Keratinocyte (primary cell): ENCODE results near the gene PPRC1. TPM values are rescaled to one million over a fixed set of nuclear protein-coding genes. Genes with fewer than 3 reads are reported as not detected.

Source experiments
- DNase-seq: peaks from one replicate; pipeline ENCODE4 v3.0.0-alpha.2; 2011; ENCODE audit warnings: low read depth, missing footprints, low spot score
- FAIRE-seq: peaks from 2 replicates; lab custom pipeline; 2011; peaks lifted over from hg19 to GRCh38; lab: Jason Lieb, UNC
- H2AFZ ChIP-seq: 2 replicates; pipeline ENCODE4 v1.6.0; 2012; ENCODE audit warnings: low read length, control low read depth, inconsistent platforms; ENCODE audit not compliant: control insufficient read depth
- H3K27ac ChIP-seq: 2 replicates; pipeline ENCODE4 v1.5.1; 2011; ENCODE audit warnings: low read length; ENCODE audit not compliant: control insufficient read depth, insufficient read depth
- H3K27me3 ChIP-seq: 3 replicates; pipeline ENCODE4 v1.6.0; 2011; ENCODE audit warnings: low read length; ENCODE audit not compliant: control insufficient read depth, insufficient read depth; ENCODE audit errors: extremely low read depth
- H3K36me3 ChIP-seq, 2 experiments: 2 replicates in 1 of 2; 3 replicates in 1 of 2; pipeline ENCODE4 v1.5.1; 2011; ENCODE audit warnings: low read length in 2 of 2, mild to moderate bottlenecking in 1 of 2; ENCODE audit not compliant: control insufficient read depth in 2 of 2, insufficient read depth in 2 of 2; ENCODE audit errors: extremely low read depth in 1 of 2
- H3K4me1 ChIP-seq: 3 replicates; pipeline ENCODE4 v1.5.1; 2011; ENCODE audit warnings: low read length; ENCODE audit not compliant: control insufficient read depth, insufficient read depth; ENCODE audit errors: extremely low read depth
- H3K4me2 ChIP-seq: 3 replicates; pipeline ENCODE4 v1.6.0; 2011; ENCODE audit warnings: low read depth, low read length; ENCODE audit not compliant: control insufficient read depth, insufficient read depth; ENCODE audit errors: extremely low read depth
- H3K4me3 ChIP-seq, 3 experiments: fragments of 200-600 bp in 1 of 3; sonication (generic) in 1 of 3; 2 replicates in 2 of 3; 3 replicates in 1 of 3; pipeline ENCODE4 v1.5.1; 2011 to 2016; ENCODE audit warnings: low read length in 3 of 3, mild to moderate bottlenecking in 3 of 3, control low read depth in 2 of 3, inconsistent platforms in 1 of 3, low read depth in 1 of 3, mixed read lengths in 1 of 3, mixed run types in 1 of 3, moderate library complexity in 1 of 3; ENCODE audit not compliant: control insufficient read depth in 2 of 3, insufficient read depth in 2 of 3; ENCODE audit errors: extremely low read depth in 1 of 3
- H3K79me2 ChIP-seq: 2 replicates; pipeline ENCODE4 v1.6.0; 2012; ENCODE audit warnings: low read length; ENCODE audit not compliant: control insufficient read depth, insufficient read depth
- H3K9ac ChIP-seq: 3 replicates; pipeline ENCODE4 v1.6.0; 2011; ENCODE audit warnings: low read length; ENCODE audit not compliant: control insufficient read depth, insufficient read depth; ENCODE audit errors: extremely low read depth
- H3K9me1 ChIP-seq: 3 replicates; pipeline ENCODE4 v1.6.0; 2011; ENCODE audit warnings: low read length; ENCODE audit not compliant: control insufficient read depth, insufficient read depth; ENCODE audit errors: extremely low read depth
- H3K9me3 ChIP-seq: 2 replicates; pipeline ENCODE4 v1.5.1; 2012; ENCODE audit warnings: low read depth, low read length; ENCODE audit not compliant: control insufficient read depth
- H4K20me1 ChIP-seq: 3 replicates; pipeline ENCODE4 v1.6.0; 2011; ENCODE audit warnings: low read length; ENCODE audit not compliant: control insufficient read depth, insufficient read depth; ENCODE audit errors: extremely low read depth
- EZH2 ChIP-seq: IDR thresholded peaks from one replicate; pipeline ENCODE4 v1.6.1; 2012; ENCODE audit warnings: inconsistent platforms, mild to moderate bottlenecking, low read length, moderate library complexity
- dilution Hi-C: fragments of 300-500 bp; cut with MboI; formaldehyde crosslinking; loops from one replicate; pipeline ENCODE4 v1.7.0; 2020; ENCODE audit warnings: low sequenced_read_pairs; ENCODE audit not compliant: extremely low pct_ligation_motif_present
- polyA plus RNA-seq, 5 experiments: library from polyadenylated mRNA; depleted of rRNA in 3 of 5; stranded (reverse) in 3 of 5; stranded (forward) in 1 of 5; unstranded in 1 of 5; fragments of >200 nt; gene quantifications; 1 replicate in 1 of 5; 2 replicates in 3 of 5; 3 replicates in 1 of 5; pipeline versions ENCODE4 v1.2.1 to v1.2.3, GENCODE V29; 2011 to 2012; ENCODE audit warnings: missing spikeins in 2 of 5, low read depth in 1 of 5, low replicate concordance in 1 of 5
- TF ChIP-seq, protein P1 (sequence below), 3 experiments: IDR thresholded peaks in 1 of 3; conservative IDR thresholded peaks in 1 of 3; optimal IDR thresholded peaks in 1 of 3; 2 replicates in 2 of 3; 3 replicates in 1 of 3; pipeline versions ENCODE3 to v1.5.1; 2011; ENCODE audit warnings: low read length in 3 of 3, mild to moderate bottlenecking in 3 of 3, moderate library complexity in 2 of 3, control low read depth in 1 of 3, inconsistent platforms in 1 of 3; ENCODE audit not compliant: insufficient read depth in 2 of 3; ENCODE audit errors: extremely low read depth in 1 of 3

PPRC1 gene
- polyA plus RNA-seq, 1 donor (not counting 4 experiments of a cell fraction or from before 2014, with no cell fraction given): 17.9 TPM

DNA sequence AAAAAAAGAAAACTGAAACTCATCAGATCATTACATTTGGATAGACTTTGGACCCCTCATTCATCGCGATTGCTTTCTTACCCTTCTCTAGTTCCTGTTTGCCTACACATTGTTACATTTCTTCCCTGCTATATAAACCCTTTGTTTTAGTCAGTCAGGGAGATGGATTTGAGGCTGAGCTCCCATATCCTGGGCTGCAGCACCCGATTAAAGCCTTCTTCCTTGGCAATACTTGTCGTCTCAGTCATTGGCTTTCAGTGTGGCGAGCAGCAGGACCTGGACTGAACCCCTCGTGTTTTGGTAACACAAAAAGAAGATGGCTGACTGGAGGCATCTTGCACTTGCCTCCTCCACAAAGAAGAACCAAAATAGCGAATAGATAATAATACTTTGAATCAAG lies 59.1 kb downstream of the PPRC1 start:
- Histone ChIP-seq H3K4me1 (no peaks in the 10 kb centered on the region), H3K27me3 (peaks cover 3% of the 10 kb centered on the region), H3K4me3 (no peak overlapping the region), H3K27ac (no peak overlapping the region), H3K9me1 (no peaks in the 10 kb centered on the region), H3K9ac (no peak overlapping the region), H3K9me3 (no peaks in the 10 kb centered on the region), H4K20me1 (no peaks in the 10 kb centered on the region), H2AFZ (no peak overlapping the region), H3K79me2 (no peaks in the 10 kb centered on the region), H3K4me2 (no peak overlapping the region), H3K36me3 (no peaks in the 10 kb centered on the region)
- no peak for DNase-seq
- TF ChIP-seq, protein P1, sequence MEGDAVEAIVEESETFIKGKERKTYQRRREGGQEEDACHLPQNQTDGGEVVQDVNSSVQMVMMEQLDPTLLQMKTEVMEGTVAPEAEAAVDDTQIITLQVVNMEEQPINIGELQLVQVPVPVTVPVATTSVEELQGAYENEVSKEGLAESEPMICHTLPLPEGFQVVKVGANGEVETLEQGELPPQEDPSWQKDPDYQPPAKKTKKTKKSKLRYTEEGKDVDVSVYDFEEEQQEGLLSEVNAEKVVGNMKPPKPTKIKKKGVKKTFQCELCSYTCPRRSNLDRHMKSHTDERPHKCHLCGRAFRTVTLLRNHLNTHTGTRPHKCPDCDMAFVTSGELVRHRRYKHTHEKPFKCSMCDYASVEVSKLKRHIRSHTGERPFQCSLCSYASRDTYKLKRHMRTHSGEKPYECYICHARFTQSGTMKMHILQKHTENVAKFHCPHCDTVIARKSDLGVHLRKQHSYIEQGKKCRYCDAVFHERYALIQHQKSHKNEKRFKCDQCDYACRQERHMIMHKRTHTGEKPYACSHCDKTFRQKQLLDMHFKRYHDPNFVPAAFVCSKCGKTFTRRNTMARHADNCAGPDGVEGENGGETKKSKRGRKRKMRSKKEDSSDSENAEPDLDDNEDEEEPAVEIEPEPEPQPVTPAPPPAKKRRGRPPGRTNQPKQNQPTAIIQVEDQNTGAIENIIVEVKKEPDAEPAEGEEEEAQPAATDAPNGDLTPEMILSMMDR (optimal IDR thresholded peaks at IDR 0.05 in 1 of 3, IDR thresholded peaks at IDR 0.05 in 1 of 3, conservative IDR thresholded peaks at IDR 0.05 in 1 of 3; ENCODE audit: extremely low read depth in 1 of 3, insufficient read depth in 2 of 3, low read length in 3 of 3): no peak
- TF ChIP-seq EZH2: no peak
- FAIRE-seq: no peak
- dilution Hi-C loops: no loop called here

- FAIRE-seq: no peak
- DNase-seq: no peak
- H3K27me3 ChIP-seq: peaks cover 3% of the 10 kb centered on the region
- H3K9me3 ChIP-seq: no peaks in the 10 kb centered on the region
- no peak overlapping the region for H3K4me3 ChIP-seq
- no peak overlapping the region for H3K4me2 ChIP-seq
- H2AFZ ChIP-seq: no peak overlapping the region
- no peaks in the 10 kb centered on the region for H3K79me2 ChIP-seq
- H3K4me1 ChIP-seq: no peaks in the 10 kb centered on the region
- H3K36me3 ChIP-seq: no peaks in the 10 kb centered on the region
- no peak for TF ChIP-seq EZH2
- TF ChIP-seq, protein P1 (optimal IDR thresholded peaks at IDR 0.05 in 1 of 3, IDR thresholded peaks at IDR 0.05 in 1 of 3, conservative IDR thresholded peaks at IDR 0.05 in 1 of 3; ENCODE audit: extremely low read depth in 1 of 3, insufficient read depth in 2 of 3, low read length in 3 of 3): no peak
- dilution Hi-C loops: no loop called here
- H3K9ac ChIP-seq: no peak overlapping the region
- H3K27ac ChIP-seq: no peak overlapping the region
- no peaks in the 10 kb centered on the region for H4K20me1 ChIP-seq
- H3K9me1 ChIP-seq: no peaks in the 10 kb centered on the region
Measured at GRCh38 chr10:102195296-102195870, 62.5 kb downstream of the PPRC1 start.
